NT2/D1 (cell line): ENCODE measurements around the gene OR2G2.

Source experiments
- DNase-seq: peaks from one replicate; pipeline ENCODE4 v3.0.0-alpha.2; 2011; ENCODE audit warnings: low read depth, low spot score
- H3K27me3 ChIP-seq: 2 replicates; pipeline ENCODE4 v1.6.0; 2011; ENCODE audit warnings: mild to moderate bottlenecking; ENCODE audit not compliant: insufficient read length, insufficient read depth
- H3K36me3 ChIP-seq: 2 replicates; pipeline ENCODE4 v1.6.1; 2011; ENCODE audit warnings: mild to moderate bottlenecking, low read length, mixed read lengths; ENCODE audit not compliant: insufficient read depth, insufficient read length
- H3K4me1 ChIP-seq: 2 replicates; pipeline ENCODE4 v1.5.1; 2011; ENCODE audit not compliant: insufficient read depth, insufficient read length
- H3K4me3 ChIP-seq: 2 replicates; pipeline ENCODE4 v1.5.1; 2011; ENCODE audit warnings: low read depth; ENCODE audit not compliant: insufficient read length
- H3K9ac ChIP-seq: 2 replicates; pipeline ENCODE4 v1.6.0; 2011; ENCODE audit warnings: low read depth; ENCODE audit not compliant: insufficient read length
- H3K9me3 ChIP-seq: 2 replicates; pipeline ENCODE4 v1.5.1; 2011; ENCODE audit warnings: mild to moderate bottlenecking, low read length; ENCODE audit not compliant: insufficient read depth
- SUZ12 ChIP-seq: IDR thresholded peaks from 2 replicates; pipeline ENCODE4 v1.6.1; 2011; ENCODE audit not compliant: insufficient read length, insufficient read depth; ENCODE audit errors: extremely low read depth
- YY1 ChIP-seq: IDR thresholded peaks from 2 replicates; pipeline ENCODE4 v1.6.1; 2011; ENCODE audit not compliant: insufficient read length, insufficient read depth
- ZNF274 ChIP-seq: IDR thresholded peaks from 2 replicates; pipeline ENCODE4 v1.6.1; 2011; ENCODE audit warnings: mild to moderate bottlenecking, low read depth, low read length

The OR2G2 gene, protein sequence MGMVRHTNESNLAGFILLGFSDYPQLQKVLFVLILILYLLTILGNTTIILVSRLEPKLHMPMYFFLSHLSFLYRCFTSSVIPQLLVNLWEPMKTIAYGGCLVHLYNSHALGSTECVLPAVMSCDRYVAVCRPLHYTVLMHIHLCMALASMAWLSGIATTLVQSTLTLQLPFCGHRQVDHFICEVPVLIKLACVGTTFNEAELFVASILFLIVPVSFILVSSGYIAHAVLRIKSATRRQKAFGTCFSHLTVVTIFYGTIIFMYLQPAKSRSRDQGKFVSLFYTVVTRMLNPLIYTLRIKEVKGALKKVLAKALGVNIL

DNA sequence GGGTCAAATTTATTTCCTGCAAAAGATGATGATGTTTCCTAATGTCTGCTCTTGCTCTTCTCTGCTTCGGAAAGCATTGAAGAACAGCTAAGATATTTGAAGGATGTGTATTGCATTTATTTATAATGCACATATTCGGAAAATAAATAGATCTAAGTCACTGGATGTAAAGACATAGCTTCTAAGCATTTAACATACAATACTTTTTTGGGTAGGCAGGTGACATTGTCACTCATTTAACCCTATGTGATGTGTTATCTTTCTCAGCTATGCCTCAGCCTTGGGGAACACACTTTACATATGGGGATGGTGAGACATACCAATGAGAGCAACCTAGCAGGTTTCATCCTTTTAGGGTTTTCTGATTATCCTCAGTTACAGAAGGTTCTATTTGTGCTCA, at the start of gene OR2G2:
TSS of gene OR2G2 (plus strand) at position 301 of the 400 bp plus-strand sequence. CDS start at position 301, 0 bp downstream.
- Histone ChIP-seq H3K9me3 (peaks cover 21% of the 10 kb centered on the region), H3K4me1 (no peaks in the 10 kb centered on the region), H3K36me3 (no peaks in the 10 kb centered on the region), H3K9ac (no peak within 1 kb of the TSS), H3K27me3 (no peaks in the 10 kb centered on the region), H3K4me3 (no peak within 1 kb of the TSS)
- no peak for TF ChIP-seq SUZ12
- TF ChIP-seq YY1 = no peak
- TF ChIP-seq ZNF274 = no peak
- DNase-seq = no peak

DNA sequence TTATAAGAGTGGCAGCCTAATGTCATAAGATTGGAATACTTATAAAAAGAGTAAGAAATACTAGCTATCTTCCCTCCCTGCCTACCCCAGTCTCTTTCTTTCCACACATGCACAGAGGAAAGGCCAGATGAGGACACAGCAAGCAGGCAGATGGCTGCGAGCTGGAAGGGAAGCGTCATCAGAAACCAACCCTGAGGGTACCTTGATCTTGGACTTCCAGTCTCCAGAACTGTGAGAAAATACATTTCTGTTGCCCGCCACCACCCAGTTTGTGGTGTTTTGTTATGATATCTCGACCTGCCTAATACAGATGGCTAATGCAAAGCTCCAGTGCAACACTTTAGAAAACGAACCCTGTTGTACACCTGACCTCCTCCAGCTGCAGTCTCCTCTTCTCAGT, 49.6 kb upstream of the OR2G2 start:
- no peaks in the 10 kb centered on the region for H3K36me3 ChIP-seq
- H3K27me3 ChIP-seq = no peaks in the 10 kb centered on the region
- no peak for DNase-seq
- no peaks in the 10 kb centered on the region for H3K9me3 ChIP-seq
- TF ChIP-seq SUZ12 (no peak), YY1 (no peak), ZNF274 (no peak)
- H3K4me3 ChIP-seq = no peak overlapping the region
- no peak overlapping the region for H3K9ac ChIP-seq
- H3K4me1 ChIP-seq = no peaks in the 10 kb centered on the region

DNA sequence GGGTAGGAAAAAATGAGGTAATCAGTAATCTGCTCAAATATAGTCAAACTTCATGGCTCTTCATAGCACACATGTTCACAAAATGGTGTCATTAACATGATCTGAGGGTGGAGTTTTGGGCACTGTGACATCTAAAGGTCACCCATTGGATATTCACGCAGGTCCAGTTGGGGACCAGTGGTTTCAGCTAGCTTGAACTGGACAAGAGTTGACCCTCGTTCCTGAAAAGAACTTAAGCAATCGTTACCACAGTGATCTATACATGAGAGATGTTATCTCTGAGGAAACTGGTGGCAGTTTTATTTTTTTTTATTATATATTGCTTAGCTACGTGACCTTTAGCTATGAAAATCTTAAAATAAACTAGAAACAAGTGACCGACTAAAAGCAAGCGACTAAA, 48.9 kb upstream of the OR2G2 start:
- H3K9ac ChIP-seq = no peak overlapping the region
- H3K4me1 ChIP-seq = no peaks in the 10 kb centered on the region
- no peaks in the 10 kb centered on the region for H3K9me3 ChIP-seq
- no peak for DNase-seq
- no peaks in the 10 kb centered on the region for H3K36me3 ChIP-seq
- H3K27me3 ChIP-seq = no peaks in the 10 kb centered on the region
- no peak overlapping the region for H3K4me3 ChIP-seq
- TF ChIP-seq YY1 (no peak), ZNF274 (no peak), SUZ12 (no peak)

DNA sequence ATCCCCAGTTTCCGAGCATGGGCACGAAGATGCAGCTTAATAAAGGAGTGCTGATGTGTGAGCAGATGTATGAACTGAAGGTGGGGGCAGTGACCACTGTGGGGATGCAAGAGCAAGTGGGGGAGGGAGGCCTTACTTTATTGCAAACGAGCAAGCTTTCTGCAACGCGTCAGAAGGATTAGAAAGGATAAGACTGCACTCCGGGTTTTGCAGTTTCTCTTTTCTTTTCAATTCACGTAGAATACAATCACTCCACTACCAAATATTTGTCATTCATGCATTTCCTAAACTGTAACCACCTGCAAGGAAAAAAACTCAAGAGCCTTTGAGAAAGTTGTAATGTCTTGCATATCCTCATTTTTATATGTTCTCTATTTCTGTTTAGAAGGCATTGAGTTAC, 47.6 kb upstream of the OR2G2 start:
- no peaks in the 10 kb centered on the region for H3K36me3 ChIP-seq
- no peak overlapping the region for H3K9ac ChIP-seq
- DNase-seq = no peak
- no peaks in the 10 kb centered on the region for H3K9me3 ChIP-seq
- TF ChIP-seq YY1 (no peak), ZNF274 (no peak), SUZ12 (no peak)
- H3K27me3 ChIP-seq = no peaks in the 10 kb centered on the region
- no peak overlapping the region for H3K4me3 ChIP-seq
- H3K4me1 ChIP-seq = no peaks in the 10 kb centered on the region

DNA sequence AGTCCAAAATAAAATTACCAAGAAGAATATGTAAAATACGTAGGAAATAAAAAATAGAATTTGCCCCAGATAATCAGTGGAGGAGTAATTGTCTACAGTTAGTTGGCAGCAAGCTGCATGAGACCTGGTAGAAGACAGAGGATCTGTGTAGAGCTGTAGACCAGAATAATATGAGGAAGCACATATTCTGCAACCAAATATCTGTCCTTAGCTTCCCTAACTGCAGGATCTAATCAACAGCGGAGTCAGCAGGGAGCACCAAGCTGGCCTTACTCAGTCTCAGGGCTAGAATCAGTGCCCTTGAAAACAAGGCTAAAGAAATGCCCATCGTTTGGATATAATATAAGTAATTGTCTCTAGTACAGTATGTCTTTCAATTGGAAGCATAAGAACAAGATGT, 45.3 kb upstream of the OR2G2 start:
- no peak for DNase-seq
- no peak overlapping the region for H3K4me3 ChIP-seq
- no peak overlapping the region for H3K9ac ChIP-seq
- H3K4me1 ChIP-seq = no peaks in the 10 kb centered on the region
- no peak for TF ChIP-seq YY1
- no peak for TF ChIP-seq ZNF274
- TF ChIP-seq SUZ12 = no peak
- no peaks in the 10 kb centered on the region for H3K36me3 ChIP-seq
- no peaks in the 10 kb centered on the region for H3K27me3 ChIP-seq
- no peaks in the 10 kb centered on the region for H3K9me3 ChIP-seq

DNA sequence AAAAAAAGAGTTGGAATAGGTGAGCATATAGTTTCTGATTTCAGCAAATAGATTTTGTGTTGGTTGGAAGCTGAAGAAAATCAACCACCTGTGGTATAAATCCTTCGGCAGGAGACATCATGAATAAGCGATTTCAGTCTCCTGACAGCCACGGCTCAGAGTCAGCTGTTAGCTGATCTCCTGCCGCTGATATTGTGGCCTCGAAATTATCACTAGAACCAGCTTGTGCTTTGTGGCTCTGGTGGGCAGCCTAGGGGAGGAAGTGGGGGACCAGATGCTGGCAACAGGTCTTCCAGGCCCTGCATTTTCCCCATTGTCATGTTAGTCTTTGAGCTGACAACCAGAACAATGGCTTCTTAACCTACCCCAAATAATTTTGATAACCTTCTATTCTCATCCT, 40.1 kb upstream of the OR2G2 start:
- H3K4me1 ChIP-seq = no peaks in the 10 kb centered on the region
- H3K36me3 ChIP-seq = no peaks in the 10 kb centered on the region
- peak; percentile 36 for DNase-seq
- no peaks in the 10 kb centered on the region for H3K27me3 ChIP-seq
- no peak overlapping the region for H3K4me3 ChIP-seq
- TF ChIP-seq SUZ12 (no peak), ZNF274 (no peak), YY1 (no peak)
- H3K9ac ChIP-seq = no peak overlapping the region
- H3K9me3 ChIP-seq = no peaks in the 10 kb centered on the region

DNA sequence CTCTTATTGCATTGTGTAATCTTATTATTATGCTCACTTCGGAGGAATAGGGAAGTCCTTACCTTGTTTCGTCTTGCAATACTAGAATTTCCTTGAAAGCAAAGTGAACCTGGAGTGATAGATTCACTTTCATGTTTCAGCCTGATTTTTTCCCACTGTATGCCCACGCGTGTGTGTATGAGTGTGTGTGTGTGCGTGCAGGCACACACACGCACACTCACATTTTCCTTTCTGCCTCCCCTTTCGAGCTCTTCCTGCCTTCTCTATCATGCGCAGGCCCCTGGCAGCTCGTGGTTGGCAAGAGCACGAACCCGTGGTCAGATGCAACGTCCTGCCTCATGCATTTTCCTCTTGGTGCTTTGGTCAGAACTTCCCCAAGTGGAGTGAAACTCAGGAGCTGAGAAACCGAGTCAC, 39.4 kb upstream of the OR2G2 start, which contains the start of gene GCSAML:
TSS of gene GCSAML (plus strand) at position 366 of the 414 bp plus-strand sequence. CDS start 58 bp downstream, outside the sequence.
- DNase-seq = no peak
- no peaks in the 10 kb centered on the region for H3K4me1 ChIP-seq
- H3K9ac ChIP-seq = no peak within 1 kb of the TSS
- TF ChIP-seq SUZ12 = no peak
- no peak for TF ChIP-seq ZNF274
- no peak for TF ChIP-seq YY1
- no peaks in the 10 kb centered on the region for H3K27me3 ChIP-seq
- H3K9me3 ChIP-seq = no peaks in the 10 kb centered on the region
- no peaks in the 10 kb centered on the region for H3K36me3 ChIP-seq
- H3K4me3 ChIP-seq = no peak within 1 kb of the TSS

DNA sequence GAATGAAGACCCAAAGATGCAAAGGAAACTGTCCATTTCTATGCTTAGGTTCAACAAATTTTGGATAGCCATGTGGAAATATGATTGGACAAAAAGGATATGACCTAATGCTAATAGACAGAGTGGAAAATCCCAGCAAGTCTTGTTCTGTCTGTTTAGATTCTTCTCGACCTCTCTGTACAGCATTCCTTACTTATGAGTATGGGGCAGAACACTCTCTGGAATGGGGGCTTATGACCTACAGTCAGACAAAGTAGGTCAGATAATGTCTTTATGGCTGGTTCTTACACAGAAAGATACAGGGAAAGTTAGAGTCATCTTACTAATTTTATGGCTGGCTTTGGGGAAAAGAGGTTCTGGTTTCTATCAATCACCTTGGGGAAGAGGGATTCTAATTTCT, 36.4 kb upstream of the OR2G2 start:
- Histone ChIP-seq H3K4me3 (no peak overlapping the region), H3K4me1 (no peaks in the 10 kb centered on the region)
- DNase-seq = no peak

More for the DNA sequence above, 36.4 kb upstream of the OR2G2 start:
- TF ChIP-seq ZNF274 (no peak), YY1 (no peak), SUZ12 (no peak)
- H3K9ac ChIP-seq = no peak overlapping the region
- H3K9me3 ChIP-seq = no peaks in the 10 kb centered on the region
- H3K27me3 ChIP-seq = no peaks in the 10 kb centered on the region
- no peaks in the 10 kb centered on the region for H3K36me3 ChIP-seq
